MM.1S (cell line): ENCODE measurements around the gene CHCHD3.

Experiments
- DNase-seq: peaks from one replicate; pipeline ENCODE4 v3.0.0-alpha.2; 2015
- H2AFZ ChIP-seq: fragments of 300-600 bp; sonication (generic); 2 replicates; pipeline ENCODE4 v1.6.0; 2016; ENCODE audit warnings: antibody characterized with exemption, low read length
- H3F3A ChIP-seq: fragments of 300-600 bp; sonication (generic); 2 replicates; pipeline ENCODE4 v1.6.1; 2016; ENCODE audit warnings: mild to moderate bottlenecking, antibody characterized with exemption, low read length, moderate library complexity, mixed read lengths; ENCODE audit not compliant: insufficient read depth
- H3K27ac ChIP-seq: fragments of 300-600 bp; sonication (generic); 2 replicates; pipeline ENCODE4 v1.5.1; 2016; ENCODE audit warnings: mild to moderate bottlenecking, low read length
- H3K27me3 ChIP-seq: fragments of 300-600 bp; sonication (generic); replicated peaks from 2 replicates; pipeline ENCODE4 v1.6.0; 2016; ENCODE audit warnings: low read length; ENCODE audit not compliant: insufficient read depth
- H3K36me3 ChIP-seq: fragments of 300-600 bp; sonication (generic); replicated peaks from 2 replicates; pipeline ENCODE4 v1.6.1; 2016; ENCODE audit warnings: mild to moderate bottlenecking, low read length, mixed read lengths; ENCODE audit not compliant: insufficient read depth
- H3K4me1 ChIP-seq: fragments of 300-600 bp; sonication (generic); 2 replicates; pipeline ENCODE4 v1.6.1; 2016; ENCODE audit warnings: low read length, mixed read lengths
- H3K4me2 ChIP-seq: fragments of 300-600 bp; sonication (generic); 2 replicates; pipeline ENCODE4 v1.6.0; 2016; ENCODE audit warnings: low read depth, low read length
- H3K4me3 ChIP-seq: fragments of 300-600 bp; sonication (generic); 2 replicates; pipeline ENCODE4 v1.5.1; 2016; ENCODE audit warnings: low read length, mixed read lengths
- H3K79me2 ChIP-seq: fragments of 300-600 bp; sonication (generic); 2 replicates; pipeline ENCODE4 v1.6.1; 2016; ENCODE audit warnings: mixed run types, low read length, mixed read lengths
- H3K9ac ChIP-seq: fragments of 300-600 bp; sonication (generic); 2 replicates; pipeline ENCODE4 v1.6.1; 2016; ENCODE audit warnings: low read length, mixed read lengths
- H3K9me2 ChIP-seq: fragments of 300-600 bp; sonication (generic); replicated peaks from 2 replicates; pipeline ENCODE4 v1.6.1; 2016; ENCODE audit warnings: mild to moderate bottlenecking, low read length, mixed read lengths; ENCODE audit not compliant: insufficient read depth
- H3K9me3 ChIP-seq: fragments of 300-600 bp; sonication (generic); replicated peaks from 2 replicates; pipeline ENCODE4 v1.6.1; 2016; ENCODE audit warnings: mild to moderate bottlenecking, low read length, mixed read lengths; ENCODE audit not compliant: insufficient read depth
- H4K20me1 ChIP-seq: fragments of 300-600 bp; sonication (generic); 2 replicates; pipeline ENCODE4 v1.6.1; 2016; ENCODE audit warnings: mild to moderate bottlenecking, low read length, moderate library complexity, mixed read lengths; ENCODE audit not compliant: insufficient read depth
- EZH2 ChIP-seq: fragments of 300-600 bp; sonication (generic); optimal IDR thresholded peaks from 2 replicates; pipeline ENCODE3; 2017; ENCODE audit warnings: low read depth, mild to moderate bottlenecking, antibody characterized with exemption, low read length, mixed read lengths
- EZH2phosphoT487 ChIP-seq: fragments of 300-600 bp; sonication (generic); IDR thresholded peaks from 2 replicates; pipeline ENCODE4 v1.6.1; 2018; ENCODE audit warnings: antibody characterized with exemption, low read length
- TF ChIP-seq, protein P1 (sequence below): fragments of 300-600 bp; sonication (generic); IDR thresholded peaks from 2 replicates; pipeline ENCODE4 v1.5.1; 2016; ENCODE audit warnings: antibody characterized with exemption, low read length, mixed read lengths

Gene CHCHD3

GRCh38 chr7:133020496-133020895 lies 61.4 kb downstream of the CHCHD3 start:
- Histone ChIP-seq H3K4me1 (peaks cover 16% of the 10 kb centered on the region), H3K36me3 (no peaks in the 10 kb centered on the region; the same call in 1 of the 2 replicates), H3K9me2 (no peaks in the 10 kb centered on the region), H3F3A (no peaks in the 10 kb centered on the region), H3K9ac (no peak overlapping the region), H3K27ac (no peak overlapping the region), H3K27me3 (no peaks in the 10 kb centered on the region), H3K4me2 (no peak overlapping the region), H3K9me3 (no peaks in the 10 kb centered on the region), H2AFZ (no peak overlapping the region), H4K20me1 (no peaks in the 10 kb centered on the region), H3K79me2 (peaks cover 40% of the 10 kb centered on the region), H3K4me3 (no peak overlapping the region)
- no peak for TF ChIP-seq EZH2
- TF ChIP-seq, protein P1, sequence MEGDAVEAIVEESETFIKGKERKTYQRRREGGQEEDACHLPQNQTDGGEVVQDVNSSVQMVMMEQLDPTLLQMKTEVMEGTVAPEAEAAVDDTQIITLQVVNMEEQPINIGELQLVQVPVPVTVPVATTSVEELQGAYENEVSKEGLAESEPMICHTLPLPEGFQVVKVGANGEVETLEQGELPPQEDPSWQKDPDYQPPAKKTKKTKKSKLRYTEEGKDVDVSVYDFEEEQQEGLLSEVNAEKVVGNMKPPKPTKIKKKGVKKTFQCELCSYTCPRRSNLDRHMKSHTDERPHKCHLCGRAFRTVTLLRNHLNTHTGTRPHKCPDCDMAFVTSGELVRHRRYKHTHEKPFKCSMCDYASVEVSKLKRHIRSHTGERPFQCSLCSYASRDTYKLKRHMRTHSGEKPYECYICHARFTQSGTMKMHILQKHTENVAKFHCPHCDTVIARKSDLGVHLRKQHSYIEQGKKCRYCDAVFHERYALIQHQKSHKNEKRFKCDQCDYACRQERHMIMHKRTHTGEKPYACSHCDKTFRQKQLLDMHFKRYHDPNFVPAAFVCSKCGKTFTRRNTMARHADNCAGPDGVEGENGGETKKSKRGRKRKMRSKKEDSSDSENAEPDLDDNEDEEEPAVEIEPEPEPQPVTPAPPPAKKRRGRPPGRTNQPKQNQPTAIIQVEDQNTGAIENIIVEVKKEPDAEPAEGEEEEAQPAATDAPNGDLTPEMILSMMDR, result no peak
- no peak for TF ChIP-seq EZH2phosphoT487
- DNase-seq, result no peak

- H3K4me3 ChIP-seq, result no peak overlapping the region
- H2AFZ ChIP-seq, result no peak overlapping the region
- H3K4me1 ChIP-seq, result peaks cover 16% of the 10 kb centered on the region
- H3K9ac ChIP-seq, result no peak overlapping the region
- H3K9me3 ChIP-seq, result no peaks in the 10 kb centered on the region
- H3K27me3 ChIP-seq, result no peaks in the 10 kb centered on the region
- no peaks in the 10 kb centered on the region for H3K9me2 ChIP-seq
- no peak for DNase-seq
- no peak overlapping the region for H3K4me2 ChIP-seq
- no peaks in the 10 kb centered on the region for H3F3A ChIP-seq
- TF ChIP-seq, protein P1, result no peak
- no peak for TF ChIP-seq EZH2
- no peak for TF ChIP-seq EZH2phosphoT487
- H3K79me2 ChIP-seq, result peaks cover 45% of the 10 kb centered on the region
- H3K36me3 ChIP-seq, result no peaks in the 10 kb centered on the region; the same call in 1 of the 2 replicates
- H3K27ac ChIP-seq, result no peak overlapping the region
- H4K20me1 ChIP-seq, result no peaks in the 10 kb centered on the region
These were observed 62.3 kb downstream of the CHCHD3 start for GRCh38 chr7:133019590-133019989.

- TF ChIP-seq EZH2 (no peak), EZH2phosphoT487 (no peak)
- TF ChIP-seq, protein P1, result no peak
- no peak overlapping the region for H3K4me3 ChIP-seq
- peaks cover 67% of the 10 kb centered on the region for H3K79me2 ChIP-seq
- H3K27ac ChIP-seq, result no peak overlapping the region
- DNase-seq, result no peak
- H3K36me3 ChIP-seq, result no peaks in the 10 kb centered on the region
- H3K9me2 ChIP-seq, result no peaks in the 10 kb centered on the region
- no peaks in the 10 kb centered on the region for H3F3A ChIP-seq
- H3K4me2 ChIP-seq, result no peak overlapping the region
- no peaks in the 10 kb centered on the region for H4K20me1 ChIP-seq
- peaks cover 16% of the 10 kb centered on the region for H3K4me1 ChIP-seq
- H3K27me3 ChIP-seq, result no peaks in the 10 kb centered on the region
- no peak overlapping the region for H2AFZ ChIP-seq
- no peaks in the 10 kb centered on the region for H3K9me3 ChIP-seq
- H3K9ac ChIP-seq, result no peak overlapping the region
These were observed 65.3 kb downstream of the CHCHD3 start for GRCh38 chr7:133016604-133017003.
